Measurements from ENCODE around the gene CC2D2B.

DNA sequence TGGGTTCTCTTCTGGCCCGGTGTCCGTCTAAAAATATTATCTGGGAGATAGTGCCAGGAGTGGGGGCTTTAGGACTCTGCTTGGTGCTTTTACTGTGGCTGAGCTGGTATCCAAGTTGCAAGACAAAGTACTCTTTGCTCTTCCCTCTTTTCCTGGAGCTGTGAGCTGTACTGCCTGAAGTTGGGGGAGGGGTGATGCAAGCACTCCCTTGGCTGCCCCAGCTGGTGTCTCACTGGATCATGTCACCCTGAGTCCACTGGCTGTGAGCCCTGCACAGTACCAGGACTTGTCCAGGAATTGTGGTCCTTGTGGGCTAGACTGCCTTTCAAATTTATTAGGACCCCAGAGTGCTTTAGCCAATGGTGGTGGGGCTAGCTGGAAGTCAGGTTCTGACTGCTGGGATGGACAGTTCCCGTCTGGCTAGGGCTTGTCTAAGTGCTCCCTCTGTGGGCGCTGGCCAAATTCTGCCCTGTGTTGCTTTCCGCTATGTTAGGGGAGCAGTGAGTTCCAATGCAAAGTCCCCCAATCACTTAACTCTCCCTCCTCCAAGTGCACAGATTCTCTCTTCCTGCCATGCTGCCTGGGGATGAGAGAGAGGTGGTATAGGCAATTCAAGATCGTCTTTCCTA lies 13.1 kb downstream of the CC2D2B start:
- TF ChIP-seq NR1H2 (CRISPR knock-in tag; IDR thresholded peaks at IDR 0.05) (no peak), MXD4 (CRISPR knock-in tag; IDR thresholded peaks at IDR 0.05; ENCODE audit: borderline replicate concordance) (no peak), E2F1 (CRISPR knock-in tag; IDR thresholded peaks at IDR 0.05) (no peak)

Measured in WTC11 (cell line).